ENCODE measurements around the gene TGM2.

TGM2 gene

GRCh38 chr20:38198238-38198861 lies 33.3 kb upstream of the TGM2 start:
- DNase-seq: no peak

- DNase-seq: no peak
Measured at GRCh38 chr20:38197619-38198018, 32.5 kb upstream of the TGM2 start.

- DNase-seq: no peak
Measured at GRCh38 chr20:38197217-38197616, 32.1 kb upstream of the TGM2 start.

- DNase-seq: no peak
Measured at GRCh38 chr20:38196592-38196991, 31.5 kb upstream of the TGM2 start.

- DNase-seq: no peak
Measured at GRCh38 chr20:38196076-38196475, 31.0 kb upstream of the TGM2 start.

GRCh38 chr20:38195521-38195920 lies 30.5 kb upstream of the TGM2 start:
- DNase-seq: no peak

GRCh38 chr20:38194971-38195504 lies 30.0 kb upstream of the TGM2 start:
- DNase-seq: no peak

GRCh38 chr20:38193586-38194105 lies 28.6 kb upstream of the TGM2 start:
- DNase-seq: no peak

- no peak for DNase-seq
Measured at GRCh38 chr20:38192323-38192885, 27.3 kb upstream of the TGM2 start.

- no peak for DNase-seq
Measured at GRCh38 chr20:38191654-38192053, 26.6 kb upstream of the TGM2 start.

GRCh38 chr20:38190936-38191371 lies 25.9 kb upstream of the TGM2 start:
- no peak for DNase-seq

- no peak for DNase-seq
Measured at GRCh38 chr20:38190166-38190565, 25.1 kb upstream of the TGM2 start.

GRCh38 chr20:38187517-38187916 lies 22.4 kb upstream of the TGM2 start:
- DNase-seq: no peak

GRCh38 chr20:38186788-38187221 lies 21.7 kb upstream of the TGM2 start:
- DNase-seq: no peak

GRCh38 chr20:38184101-38184500 lies 19.0 kb upstream of the TGM2 start:
- DNase-seq: no peak

- DNase-seq: no peak
Measured at GRCh38 chr20:38181971-38182370, 16.9 kb upstream of the TGM2 start.

- DNase-seq: no peak
Measured at GRCh38 chr20:38181207-38181801, 16.2 kb upstream of the TGM2 start.

GRCh38 chr20:38180781-38181180 lies 15.7 kb upstream of the TGM2 start:
- DNase-seq: no peak

GRCh38 chr20:38179846-38180245 lies 14.8 kb upstream of the TGM2 start:
- no peak for DNase-seq

- no peak for DNase-seq
Measured at GRCh38 chr20:38178581-38178980, 13.5 kb upstream of the TGM2 start.

GRCh38 chr20:38178065-38178491 lies 13.0 kb upstream of the TGM2 start:
- DNase-seq: no peak

GRCh38 chr20:38177201-38177600 lies 12.1 kb upstream of the TGM2 start:
- DNase-seq: no peak

GRCh38 chr20:38175304-38176180 lies 10.5 kb upstream of the TGM2 start:
- DNase-seq: no peak

All from KG1 (cell line).